Astrocyte (in vitro differentiated cells and primary cell): Measurements from ENCODE around the gene RTN4IP1.

Source experiments
- EZH2 ChIP-seq: IDR thresholded peaks from 2 replicates; pipeline ENCODE4 v1.6.1; 2012; ENCODE audit warnings: mild to moderate bottlenecking, low read length, inconsistent platforms; ENCODE audit not compliant: insufficient read depth
- TF ChIP-seq, protein P1 (sequence below): IDR thresholded peaks from 2 replicates; pipeline ENCODE4 v1.5.1; 2011; ENCODE audit warnings: low read depth, mild to moderate bottlenecking, inconsistent platforms, low read length, moderate library complexity; ENCODE audit not compliant: insufficient read depth

- TF ChIP-seq, protein P1, sequence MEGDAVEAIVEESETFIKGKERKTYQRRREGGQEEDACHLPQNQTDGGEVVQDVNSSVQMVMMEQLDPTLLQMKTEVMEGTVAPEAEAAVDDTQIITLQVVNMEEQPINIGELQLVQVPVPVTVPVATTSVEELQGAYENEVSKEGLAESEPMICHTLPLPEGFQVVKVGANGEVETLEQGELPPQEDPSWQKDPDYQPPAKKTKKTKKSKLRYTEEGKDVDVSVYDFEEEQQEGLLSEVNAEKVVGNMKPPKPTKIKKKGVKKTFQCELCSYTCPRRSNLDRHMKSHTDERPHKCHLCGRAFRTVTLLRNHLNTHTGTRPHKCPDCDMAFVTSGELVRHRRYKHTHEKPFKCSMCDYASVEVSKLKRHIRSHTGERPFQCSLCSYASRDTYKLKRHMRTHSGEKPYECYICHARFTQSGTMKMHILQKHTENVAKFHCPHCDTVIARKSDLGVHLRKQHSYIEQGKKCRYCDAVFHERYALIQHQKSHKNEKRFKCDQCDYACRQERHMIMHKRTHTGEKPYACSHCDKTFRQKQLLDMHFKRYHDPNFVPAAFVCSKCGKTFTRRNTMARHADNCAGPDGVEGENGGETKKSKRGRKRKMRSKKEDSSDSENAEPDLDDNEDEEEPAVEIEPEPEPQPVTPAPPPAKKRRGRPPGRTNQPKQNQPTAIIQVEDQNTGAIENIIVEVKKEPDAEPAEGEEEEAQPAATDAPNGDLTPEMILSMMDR = no peak
- no peak for TF ChIP-seq EZH2
These were observed 15.7 kb downstream of the RTN4IP1 start for GRCh38 chr6:106613590-106613989.
